Tibial nerve (tissue), 4 donors: Measurements from ENCODE around the gene PNPLA2. TPM values are rescaled to one million over a fixed set of nuclear protein-coding genes. Genes with fewer than 3 reads are reported as not detected.
A peak's percentile ranks its signal among the peaks of the same experiment; 100 is the strongest.

ENCODE experiments used
- DNase-seq, 2 donors: peaks; one replicate each; pipeline ENCODE4 v3.0.0-alpha.2; 2019; ENCODE audit warnings: low spot score in 2 of 2
- H3K27ac ChIP-seq, 4 donors: fragments of 200-600 bp; sonication (generic) in 3 of 4; one replicate each; pipeline ENCODE4 v1.5.1; 2017 to 2019; ENCODE audit warnings: mild to moderate bottlenecking in 1 of 4
- H3K27me3 ChIP-seq, 2 donors: fragments of 200-600 bp; sonication (generic) in 1 of 2; one replicate each; pipeline versions ENCODE4 v1.5.1 to v1.6.0; 2017 to 2019
- H3K36me3 ChIP-seq, 3 donors: fragments of 200-600 bp; sonication (generic); one replicate each; pipeline ENCODE4 v1.5.1; 2018 to 2019
- H3K4me1 ChIP-seq, 4 donors: fragments of 200-600 bp; sonication (generic) in 3 of 4; one replicate each; pipeline ENCODE4 v1.5.1; 2017 to 2019
- H3K4me3 ChIP-seq, 4 donors: fragments of 200-600 bp; sonication (generic) in 3 of 4; one replicate each; pipeline ENCODE4 v1.5.1; 2017 to 2019; ENCODE audit warnings: mild to moderate bottlenecking in 1 of 4, moderate library complexity in 1 of 4
- H3K9me3 ChIP-seq, 4 donors: fragments of 200-600 bp; sonication (generic) in 3 of 4; one replicate each; pipeline ENCODE4 v1.5.1; 2017 to 2019
- CTCF ChIP-seq, 5 experiments: fragments of 200-600 bp in 3 of 5; fragments of 450-650 bp in 2 of 5; sonication (generic) in 3 of 5; IDR thresholded peaks; one replicate each; pipeline ENCODE4 v1.5.1; 2016 to 2019; ENCODE audit warnings: antibody characterized with exemption in 5 of 5, mild to moderate bottlenecking in 3 of 5, moderate library complexity in 2 of 5
- EP300 ChIP-seq, 2 donors: sonication (generic); formaldehyde crosslinking; IDR thresholded peaks; one replicate each; pipeline ENCODE4 v1.6.1; 2017; ENCODE audit warnings: antibody characterized with exemption in 2 of 2, mild to moderate bottlenecking in 1 of 2
- POLR2A ChIP-seq, 2 donors: fragments of 450-650 bp; IDR thresholded peaks; one replicate each; pipeline ENCODE4 v1.6.1; 2017; ENCODE audit warnings: antibody characterized with exemption in 2 of 2, mild to moderate bottlenecking in 2 of 2, moderate library complexity in 2 of 2
- WGBS, 2 donors: methylation state at CpG; one replicate each; pipeline ENCODE4 v1.1.5; 2018; 5-methylcytosine and 5-hydroxymethylcytosine counted together
- total RNA-seq, 4 donors: library from RNA; depleted of rRNA; stranded (reverse); fragments of >200 nt; gene quantifications; one replicate each; pipeline ENCODE4 v1.1.0, GENCODE V29; 2016

The PNPLA2 gene
- total RNA-seq, 4 donors from 2014 or later = 136 to 314 (median 187) TPM

GRCh38 chr11:820655-821511 lies 2.2 kb downstream of the PNPLA2 start:
- H3K36me3 ChIP-seq = peaks cover 0 to 45% (median 26%) of the 10 kb centered on the region in 3 donors
- peak in 1 of 2 donors; percentile 67 for DNase-seq
- H3K4me3 ChIP-seq = peak overlapping the region; percentile 65 to 81 (median 71)
- peaks cover 0 to 34% (median 27%) of the 10 kb centered on the region in 4 donors for H3K4me1 ChIP-seq
- WGBS, 2 donors = 37 to 48% methylated on average over 7 to 9 of the region's 11 CpGs
- H3K27ac ChIP-seq = peak overlapping the region; percentile 88 to 95 (median 91)
- peaks cover 0 to 6% of the 10 kb centered on the region in 2 donors for H3K27me3 ChIP-seq
- TF ChIP-seq POLR2A (IDR thresholded peaks at IDR 0.05) (no peak), EP300 (IDR thresholded peaks at IDR 0.05) (peak in 1 of 2 donors; percentile 86)
- H3K9me3 ChIP-seq = no peaks in the 10 kb centered on the region

GRCh38 chr11:821512-822371 lies 3.0 kb downstream of the PNPLA2 start:
- peak overlapping the region in 3 of 4 donors; percentile 91 to 95 (median 91) for H3K27ac ChIP-seq
- 71 to 74% methylated on average over 20 to 21 of the region's 22 CpGs for WGBS, 2 donors

GRCh38 chr11:823441-824291 lies 5.0 kb downstream of the PNPLA2 start:
- peaks cover 0 to 54% (median 39%) of the 10 kb centered on the region in 4 donors for H3K4me1 ChIP-seq
- 83 to 88% methylated on average over 29 to 50 of the region's 53 CpGs for WGBS, 2 donors
- DNase-seq = no peak
- no peak overlapping the region for H3K27ac ChIP-seq
- H3K27me3 ChIP-seq = peaks cover 0 to 29% of the 10 kb centered on the region in 2 donors
- no peaks in the 10 kb centered on the region for H3K9me3 ChIP-seq
- no peak overlapping the region for H3K4me3 ChIP-seq
- TF ChIP-seq CTCF (IDR thresholded peaks at IDR 0.05) (no peak), EP300 (IDR thresholded peaks at IDR 0.05) (no peak)
- peaks cover 0 to 46% (median 26%) of the 10 kb centered on the region in 3 donors for H3K36me3 ChIP-seq

More at GRCh38 chr11:821512-822371, 3.0 kb downstream of the PNPLA2 start:
- no peak for DNase-seq
- H3K27me3 ChIP-seq = peaks cover 0 to 13% of the 10 kb centered on the region in 2 donors
- H3K4me1 ChIP-seq = peaks cover 0 to 39% (median 29%) of the 10 kb centered on the region in 4 donors
- H3K4me3 ChIP-seq = peak overlapping the region in 3 of 4 donors; percentile 71 to 81 (median 71)
- TF ChIP-seq POLR2A (IDR thresholded peaks at IDR 0.05) = no peak
- no peak for TF ChIP-seq EP300 (IDR thresholded peaks at IDR 0.05)
- TF ChIP-seq CTCF (IDR thresholded peaks at IDR 0.05) = no peak
- H3K9me3 ChIP-seq = no peaks in the 10 kb centered on the region
- H3K36me3 ChIP-seq = peaks cover 0 to 46% (median 26%) of the 10 kb centered on the region in 3 donors

GRCh38 chr11:824292-824880 lies 5.7 kb downstream of the PNPLA2 start:
- WGBS, 2 donors = 84 to 90% methylated on average over 3 to 40 of the region's 59 CpGs
- H3K4me3 ChIP-seq = no peak overlapping the region
- H3K4me1 ChIP-seq = peaks cover 0 to 57% (median 42%) of the 10 kb centered on the region in 4 donors
- H3K9me3 ChIP-seq = no peaks in the 10 kb centered on the region
- peaks cover 0 to 46% (median 26%) of the 10 kb centered on the region in 3 donors for H3K36me3 ChIP-seq
- H3K27ac ChIP-seq = no peak overlapping the region
- no peak for TF ChIP-seq POLR2A (IDR thresholded peaks at IDR 0.05)
- peaks cover 0 to 37% of the 10 kb centered on the region in 2 donors for H3K27me3 ChIP-seq
- DNase-seq = no peak

- peaks cover 0 to 46% (median 26%) of the 10 kb centered on the region in 3 donors for H3K36me3 ChIP-seq
- H3K9me3 ChIP-seq = no peaks in the 10 kb centered on the region
- no peak for DNase-seq
- H3K27me3 ChIP-seq = peaks cover 0 to 42% of the 10 kb centered on the region in 2 donors
- TF ChIP-seq POLR2A (IDR thresholded peaks at IDR 0.05) (no peak), EP300 (IDR thresholded peaks at IDR 0.05) (no peak), CTCF (IDR thresholded peaks at IDR 0.05) (no peak)
- H3K4me1 ChIP-seq = peaks cover 0 to 63% (median 48%) of the 10 kb centered on the region in 4 donors
- WGBS, 2 donors = 84% methylated on average over 11 of the region's 11 CpGs
- no peak overlapping the region for H3K27ac ChIP-seq
- no peak overlapping the region for H3K4me3 ChIP-seq
These were observed 6.2 kb downstream of the PNPLA2 start for GRCh38 chr11:824942-825341.
